Neural progenitor cell (in vitro differentiated cells): ENCODE measurements around the gene UNC5CL. TPM values are rescaled to one million over a fixed set of nuclear protein-coding genes. Genes with fewer than 3 reads are reported as not detected.
A peak's percentile ranks its signal among the peaks of the same experiment; 100 is the strongest.

Source experiments
- DNase-seq: peaks from one replicate; pipeline ENCODE4 v3.0.0-alpha.2; 2016; ENCODE audit warnings: low spot score
- H2AFZ ChIP-seq: fragments of 200-600 bp; sonication (generic); replicated peaks from 2 replicates; pipeline ENCODE4 v1.6.1; 2016; ENCODE audit warnings: antibody characterized with exemption
- H3F3A ChIP-seq: fragments of 200-600 bp; sonication (generic); 2 replicates; pipeline ENCODE4 v1.6.1; 2016; ENCODE audit warnings: antibody characterized with exemption, low read depth
- H3K27ac ChIP-seq: fragments of 200-600 bp; sonication (generic); 2 replicates; pipeline ENCODE4 v1.5.1; 2016; ENCODE audit warnings: mild to moderate bottlenecking
- H3K27me3 ChIP-seq: fragments of 200-600 bp; sonication (generic); 2 replicates; pipeline ENCODE4 v1.6.1; 2016; ENCODE audit warnings: mild to moderate bottlenecking, moderate library complexity
- H3K36me3 ChIP-seq: fragments of 200-600 bp; sonication (generic); 2 replicates; pipeline ENCODE4 v1.5.1; 2016
- H3K4me1 ChIP-seq: fragments of 200-600 bp; sonication (generic); 2 replicates; pipeline ENCODE4 v1.6.1; 2016; ENCODE audit warnings: mixed run types
- H3K4me2 ChIP-seq: fragments of 200-600 bp; sonication (generic); 2 replicates; pipeline ENCODE4 v1.6.1; 2016
- H3K4me3 ChIP-seq: fragments of 200-600 bp; sonication (generic); 2 replicates; pipeline ENCODE4 v1.5.1; 2016
- H3K79me2 ChIP-seq: fragments of 200-600 bp; sonication (generic); 2 replicates; pipeline ENCODE4 v1.6.1; 2016; ENCODE audit warnings: low read depth
- H3K9ac ChIP-seq: fragments of 200-600 bp; sonication (generic); 2 replicates; pipeline ENCODE4 v1.6.1; 2016
- H3K9me3 ChIP-seq: fragments of 200-600 bp; sonication (generic); 2 replicates; pipeline ENCODE4 v1.5.1; 2016; ENCODE audit warnings: low read depth
- H4K20me1 ChIP-seq: fragments of 200-600 bp; sonication (generic); 2 replicates; pipeline ENCODE4 v1.6.1; 2016; ENCODE audit warnings: low read depth
- H3K27ac Mint-ChIP-seq: 3 replicates; pipeline ENCODE4 v1.8.0; 2021; ENCODE audit warnings: mixed read lengths
- H3K27me3 Mint-ChIP-seq: 2 replicates; pipeline ENCODE4 v1.8.0; 2022; ENCODE audit warnings: low read depth, mild to moderate bottlenecking, inconsistent platforms, moderate library complexity, mixed read lengths; ENCODE audit not compliant: insufficient read depth
- H3K36me3 Mint-ChIP-seq: 3 replicates; pipeline ENCODE4 v1.8.0; 2021; ENCODE audit warnings: mixed read lengths
- H3K4me1 Mint-ChIP-seq: 3 replicates; pipeline ENCODE4 v1.8.0; 2021; ENCODE audit warnings: mixed read lengths
- H3K4me3 Mint-ChIP-seq: 3 replicates; pipeline ENCODE4 v1.8.0; 2021; ENCODE audit warnings: mild to moderate bottlenecking, moderate library complexity, mixed read lengths
- H3K9me3 Mint-ChIP-seq: 3 replicates; pipeline ENCODE4 v1.8.0; 2020; ENCODE audit warnings: mixed read lengths
- EZH2 ChIP-seq: fragments of 200-600 bp; sonication (generic); IDR thresholded peaks from 2 replicates; pipeline ENCODE4 v1.6.1; 2017; ENCODE audit warnings: antibody characterized with exemption, mild to moderate bottlenecking, moderate library complexity
- EZH2phosphoT487 ChIP-seq: fragments of 200-600 bp; sonication (generic); IDR thresholded peaks from 2 replicates; pipeline ENCODE4 v1.6.1; 2017; ENCODE audit warnings: antibody characterized with exemption
- total RNA-seq: library from RNA; depleted of rRNA; stranded (reverse); fragments of >200 nt; gene quantifications from 2 replicates; pipeline ENCODE4 v1.2.3, GENCODE V29; 2015; ENCODE audit warnings: low replicate concordance
- TF ChIP-seq, protein P1 (sequence below): fragments of 200-600 bp; sonication (generic); IDR thresholded peaks from 2 replicates; pipeline ENCODE4 v1.5.1; 2017; ENCODE audit warnings: antibody characterized with exemption, mild to moderate bottlenecking

Gene UNC5CL
- total RNA-seq, 1 donor from 2014 or later = 2.2 TPM

GRCh38 chr6:41051873-41052272 is 12.9 kb upstream of the UNC5CL start:
- peaks cover 11% of the 10 kb centered on the region for H3K4me1 Mint-ChIP-seq
- no peaks in the 10 kb centered on the region for H4K20me1 ChIP-seq
- H3K27ac ChIP-seq = no peak overlapping the region

GRCh38 chr6:41050536-41050935 is 11.5 kb upstream of the UNC5CL start:
- H3K27me3 Mint-ChIP-seq = peaks cover 2% of the 10 kb centered on the region
- Histone ChIP-seq H3K9ac (no peak overlapping the region), H2AFZ (no peak overlapping the region), H3K79me2 (no peaks in the 10 kb centered on the region), H3K4me3 (no peak overlapping the region), H3K27me3 (no peaks in the 10 kb centered on the region), H4K20me1 (no peaks in the 10 kb centered on the region), H3K36me3 (no peaks in the 10 kb centered on the region), H3K4me1 (peaks cover 15% of the 10 kb centered on the region), H3K9me3 (no peaks in the 10 kb centered on the region), H3F3A (no peaks in the 10 kb centered on the region), H3K4me2 (no peak overlapping the region), H3K27ac (no peak overlapping the region)
- no peak for DNase-seq
- no peak overlapping the region for H3K4me3 Mint-ChIP-seq
- no peaks in the 10 kb centered on the region for H3K9me3 Mint-ChIP-seq
- H3K4me1 Mint-ChIP-seq = peaks cover 11% of the 10 kb centered on the region
- TF ChIP-seq EZH2 (no peak), EZH2phosphoT487 (no peak)
- TF ChIP-seq, protein P1, sequence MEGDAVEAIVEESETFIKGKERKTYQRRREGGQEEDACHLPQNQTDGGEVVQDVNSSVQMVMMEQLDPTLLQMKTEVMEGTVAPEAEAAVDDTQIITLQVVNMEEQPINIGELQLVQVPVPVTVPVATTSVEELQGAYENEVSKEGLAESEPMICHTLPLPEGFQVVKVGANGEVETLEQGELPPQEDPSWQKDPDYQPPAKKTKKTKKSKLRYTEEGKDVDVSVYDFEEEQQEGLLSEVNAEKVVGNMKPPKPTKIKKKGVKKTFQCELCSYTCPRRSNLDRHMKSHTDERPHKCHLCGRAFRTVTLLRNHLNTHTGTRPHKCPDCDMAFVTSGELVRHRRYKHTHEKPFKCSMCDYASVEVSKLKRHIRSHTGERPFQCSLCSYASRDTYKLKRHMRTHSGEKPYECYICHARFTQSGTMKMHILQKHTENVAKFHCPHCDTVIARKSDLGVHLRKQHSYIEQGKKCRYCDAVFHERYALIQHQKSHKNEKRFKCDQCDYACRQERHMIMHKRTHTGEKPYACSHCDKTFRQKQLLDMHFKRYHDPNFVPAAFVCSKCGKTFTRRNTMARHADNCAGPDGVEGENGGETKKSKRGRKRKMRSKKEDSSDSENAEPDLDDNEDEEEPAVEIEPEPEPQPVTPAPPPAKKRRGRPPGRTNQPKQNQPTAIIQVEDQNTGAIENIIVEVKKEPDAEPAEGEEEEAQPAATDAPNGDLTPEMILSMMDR = no peak
- H3K36me3 Mint-ChIP-seq = no peaks in the 10 kb centered on the region
- H3K27ac Mint-ChIP-seq = no peak overlapping the region

More at GRCh38 chr6:41051873-41052272, 12.9 kb upstream of the UNC5CL start:
- H3K9me3 ChIP-seq = no peaks in the 10 kb centered on the region
- no peak overlapping the region for H3K9ac ChIP-seq
- no peak for DNase-seq
- H3K27me3 ChIP-seq = no peaks in the 10 kb centered on the region
- H3F3A ChIP-seq = no peaks in the 10 kb centered on the region
- TF ChIP-seq, protein P1 = no peak
- TF ChIP-seq EZH2 = no peak
- no peak for TF ChIP-seq EZH2phosphoT487
- peak overlapping the region; percentile 5 for H3K27ac Mint-ChIP-seq
- H3K4me2 ChIP-seq = no peak overlapping the region
- H3K9me3 Mint-ChIP-seq = no peaks in the 10 kb centered on the region
- H3K36me3 ChIP-seq = no peaks in the 10 kb centered on the region
- H3K4me1 ChIP-seq = peaks cover 15% of the 10 kb centered on the region
- H3K4me3 Mint-ChIP-seq = no peak overlapping the region
- H2AFZ ChIP-seq = no peak overlapping the region
- H3K4me3 ChIP-seq = no peak overlapping the region
- peaks cover 3% of the 10 kb centered on the region for H3K27me3 Mint-ChIP-seq
- peaks cover 1% of the 10 kb centered on the region for H3K36me3 Mint-ChIP-seq
- no peaks in the 10 kb centered on the region for H3K79me2 ChIP-seq

DNA sequence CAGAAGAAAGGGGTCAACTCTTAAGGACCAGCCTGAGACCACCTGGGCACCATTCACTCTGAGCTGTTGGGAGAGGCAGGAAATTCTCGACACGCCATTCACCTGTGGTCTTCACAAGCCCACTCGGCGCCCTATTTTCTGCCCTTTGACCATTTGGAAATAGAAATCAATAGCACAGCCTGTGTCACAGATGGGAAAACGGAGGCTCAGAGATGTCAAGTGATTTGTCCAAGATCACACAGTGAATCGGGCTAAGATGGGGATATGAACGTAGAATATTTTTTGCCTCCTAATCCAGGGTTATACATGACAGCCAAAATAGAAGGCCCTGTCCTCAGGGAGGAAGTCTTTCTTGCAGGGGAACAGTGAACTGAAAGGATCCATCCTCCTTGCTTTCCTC is 10.9 kb upstream of the UNC5CL start:
- H3K4me1 ChIP-seq = peaks cover 15% of the 10 kb centered on the region
- H3K27ac Mint-ChIP-seq = no peak overlapping the region

More for the DNA sequence above, 10.9 kb upstream of the UNC5CL start:
- H4K20me1 ChIP-seq = no peaks in the 10 kb centered on the region
- no peak for DNase-seq
- Mint-ChIP-seq H3K4me1 (peaks cover 11% of the 10 kb centered on the region), H3K27me3 (peaks cover 2% of the 10 kb centered on the region), H3K4me3 (no peak overlapping the region), H3K36me3 (no peaks in the 10 kb centered on the region), H3K9me3 (no peaks in the 10 kb centered on the region)
- no peaks in the 10 kb centered on the region for H3K79me2 ChIP-seq
- no peak overlapping the region for H2AFZ ChIP-seq
- TF ChIP-seq, protein P1 = no peak
- TF ChIP-seq EZH2 (no peak), EZH2phosphoT487 (no peak)
- H3K9me3 ChIP-seq = no peaks in the 10 kb centered on the region
- H3K4me3 ChIP-seq = no peak overlapping the region
- no peak overlapping the region for H3K27ac ChIP-seq
- H3F3A ChIP-seq = no peaks in the 10 kb centered on the region
- H3K9ac ChIP-seq = no peak overlapping the region
- H3K4me2 ChIP-seq = no peak overlapping the region
- H3K36me3 ChIP-seq = no peaks in the 10 kb centered on the region
- no peaks in the 10 kb centered on the region for H3K27me3 ChIP-seq
